HepG2 (cell line): ENCODE data around the gene HARS2. TPM values are rescaled to one million over a fixed set of nuclear protein-coding genes. Genes with fewer than 3 reads are reported as not detected.

Experiments used
- ATAC-seq: fragments of 200-7000 bp; cut with Tn5 transposase; 3 replicates; pipeline ENCODE4 v1.9.1; 2020; ENCODE audit warnings: mild to moderate bottlenecking, moderate library complexity
- BruUV-seq: library from RNA; stranded (reverse); fragments of 400-500 nt; replicated peaks from 2 replicates; lab custom pipeline; 2021; lab: Mats Ljungman, UMichigan
- CTCF ChIA-PET: fragments of 300-600 bp; formaldehyde crosslinking; extraction: SDS; loops from one replicate; lab custom pipeline; 2021; ENCODE audit warnings: low total read pairs, inconsistent platforms, low intra/inter-chr PET ratio; lab: Yijun Ruan, JAX
- POLR2A ChIA-PET: fragments of 350-600 bp; sonication (Branson Sonifier 250); formaldehyde crosslinking; loops from one replicate; lab custom pipeline; 2020; ENCODE audit warnings: antibody characterized with exemption, inconsistent platforms; lab: Yijun Ruan, JAX
- DNase-seq: peaks from one replicate; pipeline ENCODE4 v3.0.0-alpha.2; 2015; ENCODE audit warnings: low spot score
- FAIRE-seq: peaks from 3 replicates; lab custom pipeline; 2011; peaks lifted over from hg19 to GRCh38; lab: Jason Lieb, UNC
- H2AFZ ChIP-seq: one replicate; pipeline ENCODE4 v1.6.1; 2011; ENCODE audit warnings: low read length, inconsistent platforms
- H3K27ac ChIP-seq: fragments of 300-600 bp; 3 replicates; pipeline ENCODE4 v1.8.0; 2011; ENCODE audit warnings: mixed run types, mild to moderate bottlenecking, mixed read lengths, low read length, inconsistent platforms; ENCODE audit not compliant: insufficient read depth; ENCODE audit errors: extremely low read length
- H3K27me3 ChIP-seq, 2 experiments: fragments of 200-600 bp in 1 of 2; 2 replicates in 1 of 2; 3 replicates in 1 of 2; pipeline versions ENCODE4 v1.6.0 to v1.8.0; 2011; ENCODE audit warnings: low read length in 2 of 2, mild to moderate bottlenecking in 2 of 2, moderate library complexity in 2 of 2, inconsistent platforms in 1 of 2; ENCODE audit not compliant: insufficient read depth in 2 of 2, control insufficient read depth in 1 of 2
- H3K36me3 ChIP-seq, 2 experiments: fragments of 200-600 bp in 1 of 2; replicated peaks in 1 of 2; 2 replicates in 1 of 2; 3 replicates in 1 of 2; pipeline versions ENCODE4 v1.5.1 to v1.8.0; 2011; ENCODE audit warnings: low read length in 2 of 2, inconsistent platforms in 1 of 2; ENCODE audit not compliant: insufficient read depth in 2 of 2, control insufficient read depth in 1 of 2
- H3K4me1 ChIP-seq: 2 replicates; pipeline ENCODE4 v1.5.1; 2012; ENCODE audit warnings: low read length, inconsistent platforms; ENCODE audit not compliant: insufficient read depth
- H3K4me2 ChIP-seq: 2 replicates; pipeline ENCODE4 v1.6.0; 2011; ENCODE audit warnings: low read depth, low read length, inconsistent platforms
- H3K4me3 ChIP-seq, 3 experiments: fragments of 200-600 bp in 1 of 3; sonication (generic), shearing (Covaris generic) in 1 of 3; replicated peaks in 1 of 3; 2 replicates each; pipeline ENCODE4 v1.5.1; 2011 to 2016; ENCODE audit warnings: low read length in 3 of 3, inconsistent platforms in 2 of 3, low read depth in 2 of 3, mild to moderate bottlenecking in 2 of 3, control low read depth in 1 of 3, mixed read lengths in 1 of 3; ENCODE audit not compliant: insufficient read depth in 1 of 3
- H3K79me2 ChIP-seq: one replicate; pipeline ENCODE4 v1.6.1; 2011; ENCODE audit warnings: low read length, inconsistent platforms; ENCODE audit not compliant: insufficient read depth
- H3K9ac ChIP-seq: 2 replicates; pipeline ENCODE4 v1.6.0; 2011; ENCODE audit warnings: mild to moderate bottlenecking, low read depth, low read length, inconsistent platforms; ENCODE audit not compliant: insufficient read depth
- H3K9me3 ChIP-seq: 2 replicates; pipeline ENCODE4 v1.5.1; 2012; ENCODE audit warnings: mild to moderate bottlenecking, low read length
- H4K20me1 ChIP-seq: 2 replicates; pipeline ENCODE4 v1.6.0; 2011; ENCODE audit warnings: inconsistent platforms, mild to moderate bottlenecking, low read length, moderate library complexity; ENCODE audit not compliant: insufficient read depth
- DMAP1 ChIP-seq: IDR thresholded peaks from 2 replicates; pipeline ENCODE4 v1.6.1; 2016
- PAF1 ChIP-seq: IDR thresholded peaks from 2 replicates; pipeline ENCODE4 v1.6.1; 2016; ENCODE audit warnings: missing genetic modification reagents, missing compliant biosample characterization
- PHF21A ChIP-seq: sonication (generic); formaldehyde crosslinking; IDR thresholded peaks from 2 replicates; pipeline ENCODE4 v1.5.0; 2020; ENCODE audit warnings: mild to moderate bottlenecking, missing genetic modification reagents
- POLR2AphosphoS5 ChIP-seq: IDR thresholded peaks from 2 replicates; pipeline ENCODE4 v1.6.1; 2012; ENCODE audit warnings: low read depth, low read length
- TAF1 ChIP-seq: sonication (generic); formaldehyde crosslinking; IDR thresholded peaks from 2 replicates; pipeline ENCODE4 v1.4.0; 2020; ENCODE audit warnings: missing genetic modification reagents
- ZBTB46 ChIP-seq: sonication (generic); formaldehyde crosslinking; IDR thresholded peaks from 2 replicates; pipeline ENCODE4 v1.4.0; 2020; ENCODE audit warnings: mild to moderate bottlenecking, missing genetic modification reagents, borderline replicate concordance
- ZNF512 ChIP-seq: sonication (generic); formaldehyde crosslinking; IDR thresholded peaks from 2 replicates; pipeline ENCODE4 v1.4.0; 2020; ENCODE audit warnings: mild to moderate bottlenecking, missing genetic modification reagents
- ZNF607 ChIP-seq: sonication (generic); formaldehyde crosslinking; IDR thresholded peaks from 2 replicates; pipeline ENCODE4 v1.5.1; 2020; ENCODE audit warnings: missing genetic modification reagents, mild to moderate bottlenecking, borderline replicate concordance
- ZNF780A ChIP-seq: sonication (generic); formaldehyde crosslinking; IDR thresholded peaks from 2 replicates; pipeline ENCODE4 v1.8.0; 2022; ENCODE audit warnings: mild to moderate bottlenecking, missing genetic modification reagents, moderate library complexity
- WGBS: methylation state at CpG from one replicate; pipeline ENCODE4 v1.1.6; 2017; ENCODE audit warnings: low lambda C conversion rate; 5-methylcytosine and 5-hydroxymethylcytosine counted together
- in situ Hi-C: cut with HindIII; loops from 2 replicates; pipeline ENCODE4 v1.10.0; 2017; ENCODE audit warnings: low pct_unique_long_range_greater_than_20kb; ENCODE audit not compliant: extremely low pct_ligation_motif_present
- intact Hi-C: fragments of 100-400 bp; cut with micrococcal nuclease; formaldehyde crosslinking; loops from one replicate; pipeline ENCODE4 v1.10.0; 2022; ENCODE audit not compliant: unreplicated experiment
- polyA plus RNA-seq, 8 experiments: library from polyadenylated mRNA; depleted of rRNA in 3 of 8; stranded (reverse) in 7 of 8; unstranded in 1 of 8; fragments of >200 nt; fragmentation: Illumina TruSeq in 4 of 8; extraction: Trizol in 4 of 8; gene quantifications; 2 replicates each; pipeline versions ENCODE4 v1.2.1 to v1.2.3, GENCODE V29; 2011 to 2016; ENCODE audit warnings: low read depth in 4 of 8, missing spikeins in 1 of 8, mixed read lengths in 1 of 8; ENCODE audit not compliant: insufficient read depth in 1 of 8
- total RNA-seq, 5 experiments: library from RNA; depleted of rRNA; stranded (reverse); fragments of >200 nt; fragmentation: Illumina TruSeq; extraction: Trizol; gene quantifications; 2 replicates each; pipeline ENCODE4 v1.2.3, GENCODE V29; 2016; ENCODE audit warnings: low read depth in 1 of 5

The HARS2 gene
- total and polyA plus RNA-seq, 2 of the 13 experiments (the other 11 are each of a cell fraction or from before 2014, with no cell fraction given): 17.9 to 25.8 TPM

- TF ChIP-seq ZNF512: no peak
- peak; percentile 93 for TF ChIP-seq TAF1 (CRISPR knock-in tag)
- TF ChIP-seq, all 625 proteins: peak for 175
These were observed 9.2 kb downstream of the HARS2 start, which contains the start of gene ZMAT2 (continued) for GRCh38 chr5:140700177-140701144.

- in situ Hi-C loops: no loop called here
- peaks cover 24% of the 10 kb centered on the region for H3K4me1 ChIP-seq
- H2AFZ ChIP-seq: no peak overlapping the region
- H4K20me1 ChIP-seq: no peaks in the 10 kb centered on the region
- no peaks in the 10 kb centered on the region for H3K9me3 ChIP-seq
- intact Hi-C loops: no loop called here
- no TSS peak for BruUV-seq
- ChIA-PET CTCF (no interaction called here), POLR2A (interaction anchor here (0.7 to 2.2 kb wide), 3 partner anchors 8 to 150 kb away, joined by 3 to 9 read pairs (median 3); partner anchors contain the start of genes HARS1, HARS2, SRA1 and ZMAT2)
- no peak for ATAC-seq
- FAIRE-seq: no peak
- H3K79me2 ChIP-seq: peaks cover 1% of the 10 kb centered on the region
- WGBS: 90% methylated on average over 4 of the region's 4 CpGs
- no peak overlapping the region for H3K4me2 ChIP-seq
- H3K4me3 ChIP-seq: no peak overlapping the region
- no peak overlapping the region for H3K9ac ChIP-seq
- TF ChIP-seq PHF21A (CRISPR knock-in tag) (no peak), POLR2AphosphoS5 (0 out of 2 replicates have a peak, but pooled peaks have one; percentile 22), DMAP1 (no peak), PAF1 (0 out of 2 replicates have a peak, but pooled peaks have one; percentile 48), ZNF780A (CRISPR knock-in tag) (no peak), ZNF607 (no peak), ZBTB46 (no peak)
- TF ChIP-seq, all 625 proteins: peak for 2
- H3K27ac ChIP-seq: no peak overlapping the region
- H3K36me3 ChIP-seq: peaks cover 10 to 33% of the 10 kb centered on the region in 2 experiments
- no peak for DNase-seq
- no peaks in the 10 kb centered on the region; a peak in 1 of 5 replicates for H3K27me3 ChIP-seq
These were observed 16.6 kb downstream of the HARS2 start for GRCh38 chr5:140707812-140708211.
